Posterior cingulate gyrus (tissue), 11 donors: ENCODE data around the gene SLC44A2.

Source experiments
- DNase-seq, 10 donors: peaks; one replicate each; pipeline versions ENCODE4 v3.0.0 to v3.0.0-alpha.2; 2020 to 2021; ENCODE audit warnings: mixed read lengths in 3 of 10
- intact Hi-C: fragments of 100-400 bp; cut with DNase I; formaldehyde crosslinking; loops from one replicate; pipeline ENCODE4 v1.15.1; 2023

SLC44A2 gene

DNA sequence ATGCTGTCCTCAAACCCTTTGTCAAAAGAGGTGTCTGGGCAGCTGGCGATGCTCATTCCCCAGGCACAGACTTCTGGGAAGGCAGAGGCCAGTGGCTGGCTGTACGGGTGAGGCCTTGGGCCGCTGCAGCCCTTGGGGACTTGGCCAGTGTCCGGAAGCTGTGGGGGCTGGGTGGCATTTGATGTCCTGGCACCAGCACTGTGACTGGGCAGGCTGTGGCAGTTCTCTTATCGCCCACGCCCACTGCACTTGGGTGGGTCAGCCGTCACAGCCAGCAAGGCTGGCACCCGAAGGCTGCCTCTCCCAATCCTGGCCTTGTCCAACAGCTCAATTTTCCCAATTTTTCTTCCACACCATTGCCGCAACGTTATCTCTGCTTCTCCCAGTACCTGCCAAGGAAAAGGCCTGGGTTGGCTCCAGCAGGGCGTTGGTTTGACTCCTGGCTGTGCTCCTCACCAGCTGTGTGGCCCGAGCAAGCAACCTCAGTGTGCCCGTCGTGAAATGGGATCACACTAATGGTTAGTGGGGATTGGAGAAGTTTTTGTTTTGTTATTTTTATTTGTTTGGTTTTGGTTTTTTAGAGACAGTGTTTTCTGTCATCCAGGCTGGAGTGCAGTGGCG lies 12.7 kb upstream of the SLC44A2 start:
- DNase-seq, result peak; percentile 46 to 94 (median 69)
- intact Hi-C loops, result no loop called here

DNA sequence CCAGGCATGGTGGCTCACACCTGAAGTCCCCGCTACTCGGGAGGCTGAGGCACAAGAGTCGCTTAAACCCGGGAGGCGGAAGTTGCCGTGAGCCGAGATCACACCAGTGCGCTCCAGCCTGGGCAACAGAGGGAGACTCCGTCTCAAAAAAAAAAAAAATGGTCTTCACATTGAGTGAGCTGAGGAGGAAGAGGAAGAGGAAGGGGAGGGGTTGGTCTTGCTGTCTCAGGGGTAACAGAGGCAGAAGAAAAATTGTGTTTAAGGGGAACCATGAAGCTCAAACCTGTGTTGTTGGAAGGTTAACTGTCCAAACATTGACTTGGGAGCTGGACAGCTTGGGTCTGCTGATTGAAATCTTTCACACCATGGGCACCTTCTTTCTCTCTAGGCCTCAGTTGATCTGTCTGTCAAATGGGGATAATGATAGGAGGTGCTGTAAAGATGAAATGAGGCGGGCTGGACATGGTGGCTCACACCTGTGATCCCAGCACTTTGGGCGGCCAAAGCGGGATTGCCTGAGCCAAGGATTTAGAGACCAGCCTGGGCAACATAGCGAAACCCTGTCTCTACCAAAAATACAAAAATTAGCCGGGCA lies 9.8 kb upstream of the SLC44A2 start:
- no peak for DNase-seq
- intact Hi-C loops, result no loop called here

DNA sequence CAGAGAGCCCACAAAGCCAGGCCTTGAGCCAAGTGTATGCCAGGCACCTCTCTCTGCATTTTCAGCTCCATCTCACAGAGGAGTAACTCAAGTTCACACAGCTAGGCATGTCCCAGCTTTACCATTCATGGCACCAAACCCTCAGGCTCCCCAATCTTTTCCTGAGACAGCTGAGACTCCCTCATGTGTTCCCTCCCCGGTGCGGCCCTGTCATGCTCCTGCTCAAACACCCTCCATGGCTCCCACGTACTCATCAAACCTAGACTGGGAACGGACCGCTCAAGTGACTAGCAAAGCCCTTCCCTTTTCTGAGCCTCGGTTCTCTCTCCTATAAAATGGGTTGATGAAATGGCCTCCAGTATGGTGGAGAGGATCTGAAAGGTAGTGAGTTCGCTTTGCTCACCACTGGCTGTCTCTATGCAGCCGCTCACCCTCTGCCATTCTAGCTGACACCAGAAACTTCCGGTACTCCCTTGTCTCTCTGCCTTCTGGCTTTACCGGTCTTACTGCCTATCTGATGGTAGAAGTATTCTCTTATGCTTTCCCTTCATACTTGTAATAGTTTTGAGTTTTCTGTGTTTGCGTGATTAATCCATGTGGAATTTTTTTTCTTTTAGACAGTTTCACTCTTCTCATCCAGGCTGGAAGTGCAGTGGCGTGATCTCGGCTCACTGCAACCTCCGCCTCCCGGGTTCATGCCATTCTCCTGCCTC lies 7.8 kb upstream of the SLC44A2 start:
- intact Hi-C loops, result no loop called here
- no peak for DNase-seq

DNA sequence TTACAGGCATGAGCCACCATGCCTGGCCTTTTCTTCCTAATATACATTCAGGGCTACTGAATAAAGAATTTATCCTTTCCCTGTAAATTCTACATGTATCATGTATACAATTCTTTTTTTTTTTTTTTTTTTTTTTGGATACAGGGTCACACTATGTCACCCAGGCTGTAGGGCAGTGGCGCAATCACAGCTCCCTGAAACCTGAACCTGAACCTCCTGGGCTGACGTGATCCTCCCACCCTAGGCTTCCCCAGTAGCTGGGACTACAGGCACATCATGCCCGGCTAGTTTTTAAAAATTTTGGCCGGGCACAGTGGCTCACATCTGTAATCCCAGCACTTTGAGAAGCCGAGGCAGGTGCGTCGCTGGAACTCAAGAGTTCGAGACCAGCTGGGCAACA lies 6.5 kb upstream of the SLC44A2 start:
- intact Hi-C loops, result no loop called here
- DNase-seq, result no peak

DNA sequence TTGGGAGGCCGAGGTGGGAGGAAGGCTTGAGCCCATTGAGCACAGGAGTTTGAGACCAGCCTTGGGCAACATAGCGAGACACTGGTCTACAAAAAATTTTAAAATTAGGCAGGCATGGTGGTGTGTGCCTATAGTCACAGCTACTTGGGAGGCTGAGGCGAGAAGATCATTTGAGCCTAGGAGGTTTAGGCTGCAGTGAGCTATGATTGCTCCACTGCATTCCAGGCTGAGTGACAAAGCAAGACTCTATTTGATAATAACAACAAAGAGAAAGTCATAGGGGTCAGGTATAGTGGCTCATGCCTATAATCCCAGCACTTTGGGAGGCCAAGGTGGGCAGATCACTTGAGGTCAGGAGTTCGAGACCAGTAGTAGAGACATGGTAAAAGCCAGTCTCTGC lies 4.6 kb upstream of the SLC44A2 start:
- intact Hi-C loops, result no loop called here
- no peak for DNase-seq

DNA sequence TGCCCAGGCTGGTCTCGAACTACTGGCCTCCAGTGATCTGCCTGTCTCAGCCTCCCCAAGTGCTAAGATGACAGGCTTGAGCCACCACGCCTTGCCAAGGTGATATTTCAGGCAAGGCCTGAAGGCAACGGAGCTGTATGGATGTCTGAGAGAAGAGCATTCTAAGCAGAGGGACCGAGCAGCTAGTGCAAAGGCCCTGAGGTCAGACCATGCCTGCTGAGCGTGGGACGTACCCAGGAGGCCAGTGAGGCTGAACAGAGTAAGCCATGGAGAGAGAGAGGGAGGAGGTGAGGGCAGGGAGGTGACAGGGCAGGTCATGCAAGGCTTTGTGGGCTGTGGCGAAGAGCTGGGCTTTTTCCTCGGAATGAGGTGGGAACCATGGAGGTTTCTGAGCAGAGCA lies 3.4 kb upstream of the SLC44A2 start:
- intact Hi-C loops, result no loop called here

DNA sequence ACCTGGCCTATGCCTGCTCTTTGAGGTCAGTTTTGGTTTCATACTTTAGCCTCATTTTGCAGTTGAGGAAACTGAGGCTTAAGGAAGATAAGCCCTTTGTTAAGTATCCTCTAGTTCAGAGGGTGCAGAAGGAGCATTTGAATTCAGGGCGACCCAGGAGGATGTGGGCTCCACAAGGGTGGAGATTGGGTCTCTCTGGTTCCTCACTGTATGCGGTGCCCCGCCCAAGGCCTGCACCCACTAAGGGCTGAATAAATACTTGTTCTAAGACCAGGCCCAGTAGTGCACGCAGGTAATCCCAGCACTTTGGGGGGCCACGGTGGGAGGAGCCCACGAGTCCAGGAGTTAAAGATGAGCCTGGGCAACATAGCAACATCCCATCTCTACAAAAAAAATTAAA lies 768 bp upstream of the SLC44A2 start:
- no peak for DNase-seq
- intact Hi-C loops, result no loop called here

More for the DNA sequence above, 3.4 kb upstream of the SLC44A2 start:
- no peak for DNase-seq

DNA sequence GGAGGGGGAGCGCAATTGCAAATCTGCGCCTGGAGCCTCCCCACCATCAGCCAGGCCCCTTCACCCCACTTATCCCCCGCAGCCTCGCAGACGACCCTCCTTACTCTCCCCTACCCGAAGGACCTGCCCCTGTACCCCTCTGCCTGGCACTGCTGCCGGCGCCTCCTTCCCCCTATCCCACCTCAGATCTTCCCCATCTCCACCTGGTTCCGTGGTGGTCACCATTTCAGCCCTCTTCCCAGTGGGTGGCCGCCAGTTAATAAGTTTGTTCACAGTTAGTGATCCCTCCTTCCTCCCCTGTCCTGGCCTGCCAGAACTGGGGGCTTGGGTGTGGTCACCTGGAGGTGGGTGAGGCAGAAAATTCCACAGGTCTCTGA lies 397 bp downstream of the SLC44A2 start:
- intact Hi-C loops, result no loop called here
- no peak for DNase-seq

DNA sequence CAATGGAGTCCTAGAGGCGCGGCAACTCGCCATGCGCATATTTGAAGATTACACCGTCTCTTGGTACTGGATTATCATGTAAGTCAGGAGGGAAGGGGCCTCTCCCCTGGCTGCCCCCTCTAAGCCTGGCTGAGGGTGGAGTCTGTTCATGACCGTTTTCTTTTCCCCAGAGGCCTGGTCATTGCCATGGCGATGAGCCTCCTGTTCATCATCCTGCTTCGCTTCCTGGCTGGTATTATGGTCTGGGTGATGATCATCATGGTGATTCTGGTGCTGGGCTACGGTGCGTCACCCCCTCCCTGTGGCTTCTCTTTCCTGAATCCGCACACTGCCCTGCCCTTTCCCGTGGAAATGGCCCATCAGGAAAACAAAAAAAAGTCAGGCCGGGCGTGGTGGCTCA lies 6.5 kb downstream of the SLC44A2 start:
- no peak for DNase-seq
- intact Hi-C loops, result no loop called here

DNA sequence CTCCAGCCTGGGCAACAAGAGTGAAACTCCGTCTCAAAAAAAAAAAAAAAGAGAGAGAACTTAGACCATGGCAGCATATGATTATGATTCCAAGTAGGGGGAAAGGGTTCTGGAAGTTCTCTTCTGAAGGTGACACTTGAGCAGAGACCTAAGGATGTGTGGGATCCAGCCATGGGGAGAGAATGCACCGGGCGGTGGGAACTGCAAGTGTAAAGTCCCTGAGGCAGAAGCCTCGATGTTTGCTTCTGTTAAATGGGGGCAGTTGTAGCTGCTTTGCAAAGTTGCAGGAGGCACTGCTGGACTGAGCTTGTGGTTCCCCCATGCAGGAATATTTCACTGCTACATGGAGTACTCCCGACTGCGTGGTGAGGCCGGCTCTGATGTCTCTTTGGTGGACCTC lies 9.1 kb downstream of the SLC44A2 start:
- DNase-seq, result no peak
- intact Hi-C loops, result no loop called here

DNA sequence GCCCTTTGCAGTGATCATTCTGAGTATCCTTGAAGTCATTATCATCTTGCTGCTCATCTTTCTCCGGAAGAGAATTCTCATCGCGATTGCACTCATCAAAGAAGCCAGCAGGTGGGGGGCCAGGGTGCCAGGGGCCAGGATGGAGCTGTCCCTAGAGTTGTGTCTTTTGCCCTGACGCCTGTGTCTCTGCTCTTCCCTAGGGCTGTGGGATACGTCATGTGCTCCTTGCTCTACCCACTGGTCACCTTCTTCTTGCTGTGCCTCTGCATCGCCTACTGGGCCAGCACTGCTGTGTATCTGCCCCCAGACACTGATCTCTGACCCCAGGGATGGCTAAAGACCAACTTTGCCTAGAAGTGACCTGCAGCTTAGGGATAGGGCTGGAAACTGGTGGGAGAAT lies 9.6 kb downstream of the SLC44A2 start:
- intact Hi-C loops, result no loop called here
- no peak for DNase-seq

DNA sequence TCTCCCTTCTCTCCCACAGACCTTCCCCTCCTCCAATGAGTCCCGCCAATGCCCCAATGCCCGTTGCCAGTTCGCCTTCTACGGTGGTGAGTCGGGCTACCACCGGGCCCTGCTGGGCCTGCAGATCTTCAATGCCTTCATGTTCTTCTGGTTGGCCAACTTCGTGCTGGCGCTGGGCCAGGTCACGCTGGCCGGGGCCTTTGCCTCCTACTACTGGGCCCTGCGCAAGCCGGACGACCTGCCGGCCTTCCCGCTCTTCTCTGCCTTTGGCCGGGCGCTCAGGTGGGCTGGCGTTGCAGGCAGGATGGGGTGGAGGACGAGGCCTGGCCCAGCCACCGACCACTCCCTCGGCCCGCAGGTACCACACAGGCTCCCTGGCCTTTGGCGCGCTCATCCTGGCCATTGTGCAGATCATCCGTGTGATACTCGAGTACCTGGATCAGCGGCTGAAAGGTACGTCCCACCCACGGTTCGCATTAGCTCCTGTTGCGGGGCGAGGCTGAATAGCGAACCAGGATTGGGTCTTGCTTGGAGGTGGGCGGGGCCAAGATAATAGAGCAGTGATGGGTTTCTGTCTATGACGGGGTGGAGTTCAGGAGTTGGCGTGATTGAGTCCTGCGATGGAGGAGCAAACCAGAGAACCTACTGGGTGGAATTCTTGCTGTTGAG lies 11.1 kb downstream of the SLC44A2 start:
- peak in 3 of 10 donors; percentile 18 to 83 (median 78) for DNase-seq

DNA sequence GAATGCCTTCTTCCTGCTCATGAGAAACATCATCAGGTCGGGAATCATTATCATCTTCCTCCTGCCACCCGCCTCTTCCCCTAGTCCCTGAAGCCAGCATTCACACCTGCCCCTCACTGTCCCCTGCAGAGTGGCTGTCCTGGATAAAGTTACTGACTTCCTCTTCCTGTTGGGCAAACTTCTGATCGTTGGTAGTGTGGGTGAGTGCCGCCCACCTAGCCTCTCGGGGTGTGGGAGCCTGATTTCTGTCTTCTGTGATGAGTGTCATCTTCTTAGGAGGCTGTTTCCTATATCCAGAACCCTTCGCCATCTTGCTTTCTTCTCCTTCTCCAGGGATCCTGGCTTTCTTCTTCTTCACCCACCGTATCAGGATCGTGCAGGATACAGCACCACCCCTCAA lies 12.5 kb downstream of the SLC44A2 start:
- intact Hi-C loops, result no loop called here
- no peak for DNase-seq

More for the DNA sequence above, 11.1 kb downstream of the SLC44A2 start:
- intact Hi-C loops, result no loop called here

DNA sequence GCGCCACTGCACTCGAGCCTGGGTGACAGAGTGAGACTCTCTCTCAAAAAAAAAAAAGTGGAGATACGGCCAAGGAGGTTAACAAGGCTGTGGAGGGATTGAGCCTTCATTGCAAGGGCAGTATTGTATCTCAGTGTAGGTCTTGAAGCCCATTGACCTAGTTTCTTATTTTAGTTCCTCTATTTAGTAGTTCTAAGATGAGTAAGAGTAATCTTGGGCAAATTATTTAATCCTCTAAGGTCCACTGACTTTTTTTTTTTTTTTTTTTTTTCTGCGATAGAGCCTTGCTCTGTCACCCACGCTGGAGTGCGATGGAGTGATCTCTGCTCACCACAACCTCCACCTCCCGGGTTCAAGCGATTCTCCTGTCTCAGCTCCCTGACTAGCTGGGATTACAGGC lies 14.5 kb downstream of the SLC44A2 start:
- no peak for DNase-seq
- intact Hi-C loops, result no loop called here

DNA sequence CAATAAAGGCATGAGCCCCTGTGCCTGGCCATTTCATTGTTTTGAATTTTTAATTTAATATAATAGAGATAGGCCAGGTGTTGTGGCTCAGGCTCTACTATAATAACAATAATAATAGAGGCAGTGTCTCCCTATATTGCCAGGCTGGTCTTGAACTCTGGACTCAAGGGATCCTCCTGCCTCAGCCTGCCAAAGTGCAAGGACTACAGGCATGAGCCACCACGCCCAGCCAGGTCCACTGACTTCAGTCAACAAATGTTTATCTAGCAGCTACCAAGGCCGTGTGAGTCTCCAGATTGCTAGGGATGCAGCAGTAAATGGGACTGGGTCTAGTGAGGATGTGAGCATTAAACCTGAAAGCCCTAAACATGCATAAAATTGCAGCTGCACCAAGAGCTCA lies 15.0 kb downstream of the SLC44A2 start:
- no peak for DNase-seq

DNA sequence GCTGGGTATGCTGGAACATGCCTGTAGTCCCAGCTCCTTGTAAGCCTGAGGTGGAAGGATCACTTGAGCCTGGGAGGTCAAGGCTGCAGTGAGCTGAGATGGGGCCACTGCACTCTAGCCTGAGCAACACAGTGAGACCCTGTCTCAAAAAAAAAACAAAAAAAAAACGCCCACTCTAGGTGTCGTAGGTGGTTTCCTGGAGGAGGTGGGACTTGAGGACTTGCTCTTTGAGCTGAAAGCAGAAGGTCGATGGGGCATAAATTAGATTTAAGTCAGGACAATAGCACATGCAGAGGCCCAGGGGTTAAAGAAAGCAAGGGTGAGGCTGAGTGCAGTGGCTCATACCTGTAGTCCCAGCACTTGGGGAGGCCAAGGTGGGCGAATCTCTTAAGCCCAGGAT lies 15.9 kb downstream of the SLC44A2 start:
- intact Hi-C loops, result no loop called here

More for the DNA sequence above, 15.0 kb downstream of the SLC44A2 start:
- intact Hi-C loops, result no loop called here

DNA sequence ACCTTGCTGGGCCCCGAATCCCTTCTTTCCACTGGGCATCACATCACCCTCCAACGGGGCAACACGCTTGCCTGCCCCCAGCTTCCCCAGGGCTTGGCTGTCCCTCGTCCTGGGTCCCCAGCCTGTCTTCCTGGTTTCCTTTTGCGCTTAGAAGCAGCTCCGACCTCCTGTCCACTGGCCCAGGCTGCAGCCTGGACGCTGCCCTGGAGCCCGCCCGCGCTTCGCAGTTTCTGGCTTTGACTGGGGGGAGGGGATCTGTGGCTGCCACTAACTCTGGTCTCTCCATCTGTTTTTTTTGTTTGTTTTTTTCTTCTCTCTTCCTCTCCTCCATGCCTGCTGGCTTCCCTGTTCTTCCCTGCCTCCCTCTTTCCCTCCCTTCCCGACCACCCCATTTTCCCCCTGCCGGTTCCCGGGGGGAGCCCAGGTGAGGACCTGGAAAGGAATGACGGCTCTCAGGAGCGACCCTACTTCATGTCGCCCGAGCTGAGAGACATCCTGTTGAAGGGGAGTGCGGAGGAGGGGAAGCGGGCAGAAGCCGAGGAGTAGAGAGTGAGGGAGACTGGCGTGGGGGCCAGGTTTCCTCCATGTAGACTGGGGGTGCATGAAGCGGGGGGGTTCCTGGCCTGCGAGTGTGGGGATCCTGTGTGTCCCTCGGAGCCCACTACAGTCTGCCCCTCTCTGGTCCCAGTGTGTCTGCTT lies 17.3 kb downstream of the SLC44A2 start:
- DNase-seq, result peak in 1 of 10 donors; percentile 80
- intact Hi-C loops, result no loop called here

More for the DNA sequence above, 15.9 kb downstream of the SLC44A2 start:
- no peak for DNase-seq

DNA sequence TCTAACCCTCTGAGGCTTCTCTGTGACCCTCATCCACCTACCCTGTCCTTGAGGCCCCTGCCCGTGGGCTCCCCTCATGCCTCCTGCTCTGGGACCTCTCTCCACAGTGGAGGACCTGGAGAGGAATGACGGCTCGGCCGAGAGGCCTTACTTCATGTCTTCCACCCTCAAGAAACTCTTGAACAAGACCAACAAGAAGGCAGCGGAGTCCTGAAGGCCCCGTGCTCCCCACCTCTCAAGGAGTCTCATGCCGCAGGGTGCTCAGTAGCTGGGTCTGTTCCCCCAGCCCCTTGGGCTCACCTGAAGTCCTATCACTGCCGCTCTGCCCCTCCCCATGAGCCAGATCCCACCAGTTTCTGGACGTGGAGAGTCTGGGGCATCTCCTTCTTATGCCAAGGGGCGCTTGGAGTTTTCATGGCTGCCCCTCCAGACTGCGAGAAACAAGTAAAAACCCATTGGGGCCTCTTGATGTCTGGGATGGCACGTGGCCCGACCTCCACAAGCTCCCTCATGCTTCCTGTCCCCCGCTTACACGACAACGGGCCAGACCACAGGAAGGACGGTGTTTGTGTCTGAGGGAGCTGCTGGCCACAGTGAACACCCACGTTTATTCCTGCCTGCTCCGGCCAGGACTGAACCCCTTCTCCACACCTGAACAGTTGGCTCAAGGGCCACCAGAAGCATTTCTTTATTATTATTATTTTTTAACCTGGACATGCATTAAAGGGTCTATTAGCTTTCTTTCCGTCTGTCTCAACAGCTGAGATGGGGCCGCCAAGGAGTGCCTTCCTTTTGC lies 18.0 kb downstream of the SLC44A2 start:
- DNase-seq, result no peak
- intact Hi-C loops, result no loop called here

DNA sequence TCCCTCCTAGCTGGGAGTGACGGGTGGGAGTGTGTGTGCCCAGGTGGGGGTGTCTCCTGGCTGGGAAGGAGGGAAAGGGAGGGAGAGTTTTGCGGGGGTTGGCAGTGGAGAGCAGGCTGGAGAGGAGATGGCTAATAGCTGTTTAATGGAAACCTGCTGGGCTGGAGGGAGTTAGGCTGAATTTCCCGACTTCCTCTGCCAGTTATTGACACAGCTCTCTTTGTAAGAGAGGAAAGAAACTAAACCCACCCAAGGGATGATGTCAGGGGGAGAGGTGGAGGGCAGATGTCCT lies 18.6 kb downstream of the SLC44A2 start:
- DNase-seq, result no peak

More for the DNA sequence above, 18.6 kb downstream of the SLC44A2 start:
- intact Hi-C loops, result loop anchor here (1.0 kb wide), 1 partner anchor 63 kb away; no protein-coding TSS in a partner anchor
